BJ (cell line): ENCODE data around the gene TMEM175. TPM values are rescaled to one million over a fixed set of nuclear protein-coding genes. Genes with fewer than 3 reads are reported as not detected.

Source experiments
- CTCF ChIA-PET: fragments of 350-600 bp; formaldehyde crosslinking; extraction: SDS; loops from one replicate; lab custom pipeline; 2021; ENCODE audit warnings: antibody characterized with exemption, inconsistent platforms; lab: Yijun Ruan, JAX
- POLR2A ChIA-PET: fragments of 300-600 bp; sonication (Branson Sonifier 250); formaldehyde crosslinking; extraction: SDS; loops from one replicate; lab custom pipeline; 2021; ENCODE audit warnings: antibody characterized with exemption; lab: Charles Lee
- DNase-seq: peaks from one replicate; pipeline ENCODE4 v3.0.0-alpha.2; 2011; ENCODE audit warnings: low read depth
- H3K27me3 ChIP-seq: 2 replicates; pipeline ENCODE4 v1.6.0; 2011; ENCODE audit warnings: low read length; ENCODE audit not compliant: control insufficient read depth, insufficient read depth
- H3K36me3 ChIP-seq: 2 replicates; pipeline ENCODE4 v1.5.1; 2011; ENCODE audit warnings: low read length; ENCODE audit not compliant: control insufficient read depth, insufficient read depth
- H3K4me3 ChIP-seq: 2 replicates; pipeline ENCODE4 v1.5.1; 2011; ENCODE audit warnings: low read depth, mild to moderate bottlenecking, control low read depth, low read length
- CTCF ChIP-seq: IDR thresholded peaks from 2 replicates; pipeline ENCODE4 v1.5.1; 2011; ENCODE audit warnings: low read depth, mild to moderate bottlenecking, control low read depth, inconsistent platforms, low read length, moderate library complexity; ENCODE audit not compliant: insufficient read depth
- polyA plus RNA-seq: library from polyadenylated mRNA; depleted of rRNA; stranded (reverse); fragments of >200 nt; gene quantifications from 2 replicates; pipeline ENCODE4 v1.2.3, GENCODE V29; 2011

TMEM175 gene
- polyA plus RNA-seq, 1 experiment: 77.8 TPM

GRCh38 chr4:990746-991367 lies 58.6 kb downstream of the TMEM175 start:
- POLR2A ChIA-PET: no interaction called here
- Histone ChIP-seq H3K36me3 (peaks cover 4% of the 10 kb centered on the region), H3K4me3 (no peak overlapping the region), H3K27me3 (no peaks in the 10 kb centered on the region)
- no peak for TF ChIP-seq CTCF
- CTCF ChIA-PET: interaction anchor here (0.9 kb wide), 1 partner anchor 362 kb away, joined by 3 read pairs; no protein-coding TSS in a partner anchor
- no peak for DNase-seq

GRCh38 chr4:991451-992296 lies 59.4 kb downstream of the TMEM175 start:
- Histone ChIP-seq H3K27me3 (peaks cover 5% of the 10 kb centered on the region; the same call in 1 of the 2 replicates), H3K36me3 (peaks cover 4% of the 10 kb centered on the region), H3K4me3 (no peak overlapping the region)
- ChIA-PET CTCF (no interaction called here), POLR2A (no interaction called here)
- no peak for TF ChIP-seq CTCF
- no peak for DNase-seq

GRCh38 chr4:992297-993110 lies 60.2 kb downstream of the TMEM175 start:
- DNase-seq: no peak
- ChIA-PET CTCF (interaction anchor here (0.6 kb wide), 1 partner anchor 78 kb away, joined by 3 read pairs; no protein-coding TSS in a partner anchor), POLR2A (no interaction called here)
- TF ChIP-seq CTCF: no peak
- Histone ChIP-seq H3K36me3 (peaks cover 4% of the 10 kb centered on the region), H3K27me3 (peaks cover 10% of the 10 kb centered on the region; the same call in 1 of the 2 replicates), H3K4me3 (no peak overlapping the region)

- TF ChIP-seq CTCF: no peak
- no peak for DNase-seq
- ChIA-PET CTCF (interaction anchor here (0.6 kb wide), 1 partner anchor 309 kb away, joined by 3 read pairs; no protein-coding TSS in a partner anchor), POLR2A (no interaction called here)
- no peak within 1 kb of the TSS for H3K4me3 ChIP-seq
- peaks cover 17% of the 10 kb centered on the region for H3K27me3 ChIP-seq
- H3K36me3 ChIP-seq: peaks cover 4% of the 10 kb centered on the region
These were observed 61.1 kb downstream of the TMEM175 start, which contains the start of gene SLC26A1 for GRCh38 chr4:993111-994029. TSS of gene SLC26A1 (minus strand) at chr4:993404. CDS start at chr4:991703, 1,701 bp downstream.
